Effector memory CD8-positive, alpha-beta T cell (primary cell): ENCODE measurements around the gene FGF14.
"Not testable (repeated sequence)": the region's sequence is repeated elsewhere in the genome, so short reads cannot be mapped to it uniquely, and the experiment has no call there.

Experiments used
- ATAC-seq: fragments of 150-1000 bp; cut with Tn5 transposase; replicated peaks from 2 replicates; pipeline ENCODE4 v1.10.0; 2021; ENCODE audit warnings: mild to moderate bottlenecking, moderate library complexity
- DNase-seq, 3 experiments: peaks; one replicate each; pipeline ENCODE4 v3.0.0; 2021
- H3K27ac Mint-ChIP-seq, 2 donors: one replicate each; pipeline ENCODE4 v1.8.0; 2022; ENCODE audit warnings: mild to moderate bottlenecking in 2 of 2, mixed read lengths in 2 of 2, moderate library complexity in 2 of 2
- H3K27me3 Mint-ChIP-seq, 2 donors: one replicate each; pipeline ENCODE4 v1.8.0; 2022; ENCODE audit warnings: mixed read lengths in 2 of 2
- H3K36me3 Mint-ChIP-seq: one replicate; pipeline ENCODE4 v1.8.0; 2022; ENCODE audit warnings: mild to moderate bottlenecking, moderate library complexity, mixed read lengths; ENCODE audit not compliant: insufficient read depth
- H3K4me1 Mint-ChIP-seq, 2 donors: one replicate each; pipeline ENCODE4 v1.8.0; 2022; ENCODE audit warnings: low read depth in 2 of 2, mixed read lengths in 2 of 2
- H3K4me3 Mint-ChIP-seq, 2 donors: one replicate each; pipeline ENCODE4 v1.8.0; 2022; ENCODE audit warnings: mild to moderate bottlenecking in 2 of 2, mixed read lengths in 2 of 2, moderate library complexity in 2 of 2
- H3K9me3 Mint-ChIP-seq, 2 donors: one replicate each; pipeline ENCODE4 v1.8.0; 2022; ENCODE audit warnings: mixed read lengths in 2 of 2

Gene FGF14

GRCh38 chr13:102089722-102090121 lies 312.1 kb downstream of the FGF14 start:
- Mint-ChIP-seq H3K4me3 (no peak overlapping the region), H3K27me3 (no peaks in the 10 kb centered on the region), H3K4me1 (no peaks in the 10 kb centered on the region), H3K9me3 (peaks cover 0 to 3% of the 10 kb centered on the region in 2 donors), H3K36me3 (no peaks in the 10 kb centered on the region), H3K27ac (no peak overlapping the region)
- ATAC-seq (no peak), DNase-seq (no peak)

DNA sequence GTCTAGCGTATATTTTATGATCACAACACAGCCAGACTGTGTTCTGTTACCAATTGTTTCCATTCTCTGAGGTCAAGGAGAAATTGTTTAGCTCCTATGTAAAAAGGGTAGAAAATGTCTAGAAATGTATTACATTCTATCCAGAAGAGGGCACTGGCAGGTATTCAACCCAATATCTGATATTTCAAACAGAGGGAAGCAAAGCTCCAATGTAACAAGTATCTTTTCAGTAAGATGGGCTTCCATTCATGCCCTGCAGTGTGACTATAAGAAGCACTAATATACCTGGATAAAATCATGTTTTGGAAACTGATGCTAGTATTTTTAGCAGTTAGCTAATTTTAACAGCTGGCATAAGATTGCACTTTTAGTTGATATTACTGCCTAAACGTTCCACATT lies 312.7 kb downstream of the FGF14 start:
- H3K27me3 Mint-ChIP-seq: no peaks in the 10 kb centered on the region
- no peak for DNase-seq

GRCh38 chr13:102073251-102073650 lies 328.6 kb downstream of the FGF14 start:
- H3K27me3 Mint-ChIP-seq: peaks cover 0 to 4% of the 10 kb centered on the region in 2 donors
- H3K36me3 Mint-ChIP-seq: no peaks in the 10 kb centered on the region
- ATAC-seq (no peak), DNase-seq (no peak)
- no peak overlapping the region for H3K27ac Mint-ChIP-seq
- peaks cover 2% of the 10 kb centered on the region in 2 donors for H3K9me3 Mint-ChIP-seq
- no peaks in the 10 kb centered on the region for H3K4me1 Mint-ChIP-seq
- no peak overlapping the region for H3K4me3 Mint-ChIP-seq

More for the DNA sequence above, 312.7 kb downstream of the FGF14 start:
- no peak overlapping the region for H3K27ac Mint-ChIP-seq
- H3K4me1 Mint-ChIP-seq: no peaks in the 10 kb centered on the region
- H3K9me3 Mint-ChIP-seq: peaks cover 0 to 3% of the 10 kb centered on the region in 2 donors
- H3K4me3 Mint-ChIP-seq: no peak overlapping the region
- no peak for ATAC-seq
- no peaks in the 10 kb centered on the region for H3K36me3 Mint-ChIP-seq

- ATAC-seq: no peak
- Mint-ChIP-seq H3K4me3 (no peak overlapping the region), H3K27ac (no peak overlapping the region)
Measured at GRCh38 chr13:102071711-102072110, 330.1 kb downstream of the FGF14 start.

DNA sequence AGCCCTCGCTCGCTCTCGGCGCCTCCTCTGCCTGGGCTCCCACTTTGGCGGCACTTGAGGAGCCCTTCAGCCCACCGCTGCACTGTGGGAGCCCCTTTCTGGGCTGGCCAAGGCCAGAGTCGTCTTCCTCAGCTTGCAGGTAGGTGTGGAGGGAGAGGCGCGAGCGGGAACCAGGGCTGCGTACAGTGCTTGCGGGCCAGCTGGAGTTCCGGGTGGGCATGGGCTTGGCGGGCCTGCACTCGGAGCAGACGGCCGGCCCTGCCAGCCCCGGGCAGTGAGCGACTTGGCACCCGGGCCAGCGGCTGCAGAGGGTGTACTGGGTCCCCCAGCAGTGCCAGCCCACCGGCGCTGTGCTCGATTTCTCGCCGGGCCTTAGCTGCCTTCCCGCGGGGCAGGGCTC lies 333.5 kb downstream of the FGF14 start:
- not testable (repeated sequence) for H3K4me3 Mint-ChIP-seq, ATAC-seq, H3K27ac Mint-ChIP-seq, H3K4me1 Mint-ChIP-seq, H3K27me3 Mint-ChIP-seq, H3K36me3 Mint-ChIP-seq, H3K9me3 Mint-ChIP-seq, DNase-seq

More at GRCh38 chr13:102071711-102072110, 330.1 kb downstream of the FGF14 start:
- H3K4me1 Mint-ChIP-seq: no peaks in the 10 kb centered on the region
- DNase-seq: no peak
- H3K36me3 Mint-ChIP-seq: no peaks in the 10 kb centered on the region
- H3K9me3 Mint-ChIP-seq: no peaks in the 10 kb centered on the region
- no peaks in the 10 kb centered on the region for H3K27me3 Mint-ChIP-seq

- H3K4me1 Mint-ChIP-seq: no peaks in the 10 kb centered on the region
- no peak overlapping the region for H3K4me3 Mint-ChIP-seq
- H3K27me3 Mint-ChIP-seq: no peaks in the 10 kb centered on the region
- no peak overlapping the region for H3K27ac Mint-ChIP-seq
- peaks cover 4 to 24% of the 10 kb centered on the region in 2 donors for H3K9me3 Mint-ChIP-seq
- ATAC-seq (no peak), DNase-seq (no peak)
- H3K36me3 Mint-ChIP-seq: peaks cover 4% of the 10 kb centered on the region
Measured at GRCh38 chr13:102055090-102055779, 346.6 kb downstream of the FGF14 start.

GRCh38 chr13:102049853-102050252 lies 352.0 kb downstream of the FGF14 start:
- Mint-ChIP-seq H3K27me3 (no peaks in the 10 kb centered on the region), H3K9me3 (peaks cover 7 to 20% of the 10 kb centered on the region in 2 donors), H3K4me1 (no peaks in the 10 kb centered on the region), H3K36me3 (no peaks in the 10 kb centered on the region), H3K27ac (no peak overlapping the region), H3K4me3 (no peak overlapping the region)
- no peak for DNase-seq
- no peak for ATAC-seq

- H3K36me3 Mint-ChIP-seq: no peaks in the 10 kb centered on the region
- no peaks in the 10 kb centered on the region for H3K4me1 Mint-ChIP-seq
- H3K27ac Mint-ChIP-seq: no peak overlapping the region
- peaks cover 0 to 5% of the 10 kb centered on the region in 2 donors for H3K9me3 Mint-ChIP-seq
- no peak for DNase-seq
- no peaks in the 10 kb centered on the region for H3K27me3 Mint-ChIP-seq
- H3K4me3 Mint-ChIP-seq: no peak overlapping the region
- no peak for ATAC-seq
Measured at GRCh38 chr13:102045731-102046130, 356.1 kb downstream of the FGF14 start.

- Mint-ChIP-seq H3K27ac (no peak overlapping the region), H3K36me3 (no peaks in the 10 kb centered on the region)
- ATAC-seq: no peak
Measured at GRCh38 chr13:102042746-102043145, 359.1 kb downstream of the FGF14 start.

GRCh38 chr13:102041544-102041943 lies 360.3 kb downstream of the FGF14 start:
- no peaks in the 10 kb centered on the region for H3K36me3 Mint-ChIP-seq
- no peak overlapping the region for H3K4me3 Mint-ChIP-seq
- peaks cover 0 to 4% of the 10 kb centered on the region in 2 donors for H3K9me3 Mint-ChIP-seq
- no peak overlapping the region for H3K27ac Mint-ChIP-seq
- no peaks in the 10 kb centered on the region for H3K4me1 Mint-ChIP-seq
- ATAC-seq (no peak), DNase-seq (no peak)
- H3K27me3 Mint-ChIP-seq: no peaks in the 10 kb centered on the region

More at GRCh38 chr13:102042746-102043145, 359.1 kb downstream of the FGF14 start:
- Mint-ChIP-seq H3K4me1 (no peaks in the 10 kb centered on the region), H3K27me3 (no peaks in the 10 kb centered on the region), H3K9me3 (peaks cover 0 to 4% of the 10 kb centered on the region in 2 donors), H3K4me3 (no peak overlapping the region)
- DNase-seq: no peak

- ATAC-seq (no peak), DNase-seq (no peak)
- Mint-ChIP-seq H3K4me1 (no peaks in the 10 kb centered on the region), H3K27me3 (no peaks in the 10 kb centered on the region), H3K27ac (no peak overlapping the region), H3K36me3 (no peaks in the 10 kb centered on the region), H3K9me3 (peaks cover 0 to 4% of the 10 kb centered on the region in 2 donors), H3K4me3 (no peak overlapping the region)
Measured at GRCh38 chr13:102040812-102041211, 361.0 kb downstream of the FGF14 start.

DNA sequence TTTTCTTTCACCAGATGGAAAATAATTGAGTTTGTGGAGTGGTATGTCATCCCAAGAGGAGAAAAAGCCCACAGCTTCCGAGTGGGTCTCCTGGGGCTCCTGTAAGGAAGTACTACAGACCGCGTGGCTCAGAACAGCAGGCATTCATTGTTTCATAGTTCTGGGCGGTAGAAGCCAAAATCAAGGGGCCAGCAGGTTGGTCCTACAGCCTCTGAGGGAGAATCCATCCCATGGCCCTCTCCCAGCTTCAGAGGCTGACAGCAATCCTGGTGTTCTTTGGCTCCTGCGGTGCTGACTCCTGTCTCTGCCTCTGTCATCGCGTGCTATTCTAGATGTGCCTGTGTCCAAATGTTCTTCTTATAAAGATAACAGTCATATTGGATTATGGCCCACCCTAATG lies 362.6 kb downstream of the FGF14 start:
- no peak for DNase-seq
- no peak overlapping the region for H3K4me3 Mint-ChIP-seq
- no peak for ATAC-seq
- no peak overlapping the region for H3K27ac Mint-ChIP-seq
- no peaks in the 10 kb centered on the region for H3K4me1 Mint-ChIP-seq
- H3K9me3 Mint-ChIP-seq: peaks cover 0 to 4% of the 10 kb centered on the region in 2 donors
- H3K27me3 Mint-ChIP-seq: no peaks in the 10 kb centered on the region
- H3K36me3 Mint-ChIP-seq: no peaks in the 10 kb centered on the region

GRCh38 chr13:102038787-102039186 lies 363.1 kb downstream of the FGF14 start:
- no peaks in the 10 kb centered on the region for H3K27me3 Mint-ChIP-seq
- no peaks in the 10 kb centered on the region for H3K4me1 Mint-ChIP-seq
- no peak for DNase-seq
- no peak for ATAC-seq
- H3K27ac Mint-ChIP-seq: no peak overlapping the region
- H3K4me3 Mint-ChIP-seq: no peak overlapping the region
- H3K36me3 Mint-ChIP-seq: no peaks in the 10 kb centered on the region
- peaks cover 0 to 4% of the 10 kb centered on the region in 2 donors for H3K9me3 Mint-ChIP-seq

DNA sequence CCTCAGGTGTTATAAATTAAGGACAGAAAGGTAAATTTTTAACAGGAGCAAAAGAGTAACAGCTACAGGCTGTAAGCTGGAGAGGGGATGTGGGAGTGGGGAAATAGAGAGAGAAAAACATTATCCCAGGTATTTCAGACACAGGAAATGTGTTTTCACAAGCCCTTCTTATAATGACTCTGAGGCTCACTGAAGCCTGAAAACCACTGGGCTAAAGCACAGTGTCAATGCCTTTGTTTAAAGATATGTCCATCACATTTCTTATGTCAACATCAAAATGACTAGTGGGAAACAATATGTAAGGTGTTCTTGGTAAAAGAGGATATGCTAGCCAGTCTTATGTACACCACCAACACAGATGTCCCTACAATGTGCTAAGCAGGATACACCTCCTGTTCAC lies 365.9 kb downstream of the FGF14 start:
- H3K4me1 Mint-ChIP-seq: no peaks in the 10 kb centered on the region
- H3K9me3 Mint-ChIP-seq: peaks cover 0 to 4% of the 10 kb centered on the region in 2 donors
- H3K27me3 Mint-ChIP-seq: no peaks in the 10 kb centered on the region
- no peak overlapping the region for H3K4me3 Mint-ChIP-seq
- no peaks in the 10 kb centered on the region for H3K36me3 Mint-ChIP-seq
- DNase-seq (no peak), ATAC-seq (no peak)
- no peak overlapping the region for H3K27ac Mint-ChIP-seq
